ENCODE measurements around the gene RAB17. TPM values are rescaled to one million over a fixed set of nuclear protein-coding genes. Genes with fewer than 3 reads are reported as not detected.

The RAB17 gene
- total and polyA plus RNA-seq, 10 of the 15 experiments (the other 5 are each of a cell fraction or from before 2014, with no cell fraction given) = 0.07 to 1.4 (median 0.28) TPM; not detected in 3

- POLR2A ChIA-PET = no interaction called here
- Histone ChIP-seq H4K20me1 (ENCODE audit: control insufficient read depth, insufficient read depth) (no peaks in the 10 kb centered on the region), H3K4me1 (ENCODE audit: control insufficient read depth, insufficient read depth, low read length) (peaks cover 19% of the 10 kb centered on the region), H3K4me3 (no peak overlapping the region), H3K9ac (ENCODE audit: control insufficient read depth, insufficient read depth, low read length) (no peak overlapping the region), H3K27ac (ENCODE audit: control insufficient read depth, insufficient read depth) (no peak overlapping the region), H2AFZ (ENCODE audit: control insufficient read depth, low read depth, low read length) (no peak overlapping the region), H3K9me3 (replicated peaks; ENCODE audit: control insufficient read depth, insufficient read depth, low read length) (peaks cover 9% of the 10 kb centered on the region), H3K36me3 (ENCODE audit: control insufficient read depth in 2 of 2, insufficient read depth in 2 of 2, low read length in 1 of 2) (no peaks in the 10 kb centered on the region), H3K27me3 (replicated peaks in 1 of 2; ENCODE audit: control insufficient read depth in 2 of 2, insufficient read depth in 2 of 2, low read length in 1 of 2) (no peaks in the 10 kb centered on the region), H3K4me2 (ENCODE audit: control insufficient read depth, insufficient read depth) (no peak overlapping the region), H3K79me2 (ENCODE audit: control insufficient read depth, insufficient read depth, low read length) (no peaks in the 10 kb centered on the region)
- RAD21 ChIA-PET (ENCODE audit: unreplicated experiment) = interaction anchor here (0.7 to 2.7 kb wide), 3 partner anchors 13 to 46 kb away, joined by 3 to 17 read pairs (median 6); no protein-coding TSS in a partner anchor
- intact Hi-C loops (cut with micrococcal nuclease; ENCODE audit: unreplicated experiment) (loop anchor here (5.0 kb wide), 1 partner anchor 47 kb away; no protein-coding TSS in a partner anchor), in situ Hi-C loops (cut with MboI) (no loop called here)
- CTCF ChIA-PET = interaction anchor here (1.2 to 6.0 kb wide), 4 partner anchors 10 to 87 kb away, joined by 3 to 38 read pairs (median 20); no protein-coding TSS in a partner anchor
- SMC1A ChIA-PET (ENCODE audit: uncharacterized antibody, unreplicated experiment) = interaction anchor here (0.8 to 7.4 kb wide), 6 partner anchors 10 to 362 kb away, joined by 3 to 44 read pairs (median 7); no protein-coding TSS in a partner anchor
- 85% methylated on average over 21 of the region's 22 CpGs for whole genome bisulfite sequencing (ENCODE audit: insufficient coverage, insufficient replicate concordance, low lambda C conversion rate, missing lambda C conversion rate)
- DNase-seq (ENCODE audit: low read depth, low spot score) = no peak
- no TSS peak for BruUV-seq (replicated peaks)
- no peak for ATAC-seq
- FAIRE-seq = no peak
- no peak for TF ChIP-seq BCL11A (IDR thresholded peaks at IDR 0.05; ENCODE audit: low read depth, low read length)
- TF ChIP-seq SMC3 (IDR thresholded peaks at IDR 0.05; ENCODE audit: borderline replicate concordance, low read length) = no peak
- TF ChIP-seq ZBTB4 (CRISPR knock-in tag; IDR thresholded peaks at IDR 0.05) = no peak
- TF ChIP-seq HCFC1 (IDR thresholded peaks at IDR 0.05; ENCODE audit: low read length) = no peak
- no peak for TF ChIP-seq E2F4 (IDR thresholded peaks at IDR 0.05; ENCODE audit: low read depth, low read length)
- TF ChIP-seq ZNF207 (IDR thresholded peaks at IDR 0.05; ENCODE audit: borderline replicate concordance) = no peak
- TF ChIP-seq ZBTB33 (IDR thresholded peaks at IDR 0.05) = no peak
Observed at GRCh38 chr2:237558961-237559641, 31.4 kb downstream of the RAB17 start.

Measured in GM12878 (cell line).